ENCODE results near the gene B3GALT6. TPM values are rescaled to one million over a fixed set of nuclear protein-coding genes. Genes with fewer than 3 reads are reported as not detected.

Gene B3GALT6
- total RNA-seq, 1 experiment from 2014 or later: 8.6 TPM

DNA sequence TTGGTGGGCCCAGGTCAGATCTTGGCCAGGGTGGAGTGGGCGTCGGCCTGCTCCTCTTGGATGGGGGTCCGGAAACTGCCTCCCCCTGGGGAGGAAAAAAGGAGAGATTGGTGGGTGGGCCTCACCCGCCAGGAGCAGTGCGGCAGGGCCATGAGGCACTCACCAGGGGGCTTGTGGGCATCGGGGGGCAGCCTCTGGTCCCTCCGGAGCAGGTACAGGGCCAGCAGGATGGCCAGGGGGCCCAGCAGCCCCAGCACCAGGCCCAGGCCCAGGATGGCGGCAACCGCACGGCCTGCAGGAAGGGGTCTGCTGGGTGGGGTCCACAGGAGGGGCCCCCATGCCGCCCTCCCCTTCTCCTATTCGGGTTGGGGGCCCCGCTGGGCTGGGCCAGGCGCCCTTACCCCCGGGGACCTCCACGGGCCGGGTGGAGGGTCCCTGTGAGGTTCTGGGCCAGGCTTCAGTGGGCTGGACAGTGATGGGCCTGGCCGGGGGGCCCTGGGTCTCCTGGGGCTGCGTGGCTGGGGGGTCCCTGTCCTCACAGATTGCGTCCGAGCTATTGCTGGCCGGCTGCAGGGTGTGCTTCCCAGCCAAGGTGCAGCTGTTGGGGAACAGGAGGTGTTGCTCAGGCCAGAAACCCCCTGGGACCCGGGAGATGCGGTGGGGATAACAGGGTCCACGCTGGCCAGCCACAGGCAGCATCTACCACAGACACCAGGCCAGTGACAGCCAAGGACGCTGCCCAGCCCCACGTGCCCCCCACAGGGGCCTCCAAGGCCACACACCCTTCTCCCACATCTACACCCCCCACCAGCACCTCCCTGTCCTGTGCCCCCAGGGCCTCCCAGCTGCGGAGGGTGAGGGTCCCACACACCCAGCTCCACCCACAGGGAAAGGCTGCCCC is 20.2 kb upstream of the B3GALT6 start:
- Histone ChIP-seq H3K36me3 (ENCODE audit: insufficient read depth, low read length) (no peaks in the 10 kb centered on the region), H3K79me2 (ENCODE audit: low read length) (no peaks in the 10 kb centered on the region), H3K4me1 (ENCODE audit: low read length) (peaks cover 16% of the 10 kb centered on the region), H3K9me2 (replicated peaks; ENCODE audit: insufficient read depth, low read length) (no peaks in the 10 kb centered on the region), H3K27me3 (ENCODE audit: low read length) (no peaks in the 10 kb centered on the region), H3K4me3 (ENCODE audit: low read length) (no peak overlapping the region), H3K27ac (ENCODE audit: low read length) (no peak overlapping the region), H2AFZ (ENCODE audit: low read length) (no peak overlapping the region), H3K9me3 (ENCODE audit: low read length) (no peaks in the 10 kb centered on the region), H4K20me1 (ENCODE audit: insufficient read depth, low read depth, low read length) (peaks cover 29% of the 10 kb centered on the region; the same call in 1 of the 2 replicates), H3K4me2 (ENCODE audit: low read depth, low read length, poor library complexity, severe bottlenecking) (no peak overlapping the region), H3K9ac (ENCODE audit: low read length) (no peak overlapping the region)
- DNase-seq: no peak

DNA sequence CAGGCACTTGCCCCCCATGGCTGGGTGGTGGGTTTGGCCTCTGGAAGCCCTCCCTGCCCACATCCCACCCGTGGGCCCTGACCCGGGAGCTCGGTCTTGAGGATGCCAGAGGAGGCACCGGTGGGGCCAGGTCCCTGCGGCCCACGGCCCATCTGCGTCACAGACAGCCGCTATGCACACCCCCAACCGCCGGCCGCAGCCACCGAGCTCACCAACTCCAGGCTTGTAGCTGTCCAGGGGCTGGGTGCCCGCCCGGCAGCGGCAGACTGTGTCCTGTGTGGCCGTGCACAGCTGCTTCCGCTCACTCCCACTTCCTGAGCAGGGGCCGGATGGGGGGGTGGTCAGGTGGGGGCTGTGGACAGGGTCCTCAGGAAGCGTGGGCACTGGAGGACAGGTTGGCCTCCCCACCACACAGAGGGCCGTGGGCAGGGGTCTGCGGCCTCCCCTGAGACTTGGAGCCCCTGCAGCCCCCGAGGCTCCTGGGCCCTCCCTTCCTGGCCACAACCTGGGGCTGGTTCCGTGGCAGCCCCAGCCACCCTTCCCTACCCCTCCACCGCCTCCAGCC is 19.2 kb upstream of the B3GALT6 start:
- Histone ChIP-seq H3K79me2 (ENCODE audit: low read length) (no peaks in the 10 kb centered on the region), H3K27me3 (ENCODE audit: low read length) (no peaks in the 10 kb centered on the region), H3K9ac (ENCODE audit: low read length) (no peak overlapping the region), H4K20me1 (ENCODE audit: insufficient read depth, low read depth, low read length) (peaks cover 20% of the 10 kb centered on the region; the same call in 1 of the 2 replicates), H3K9me3 (ENCODE audit: low read length) (no peaks in the 10 kb centered on the region), H3K4me1 (ENCODE audit: low read length) (peaks cover 11% of the 10 kb centered on the region), H3K27ac (ENCODE audit: low read length) (no peak overlapping the region), H3K36me3 (ENCODE audit: insufficient read depth, low read length) (no peaks in the 10 kb centered on the region), H3K4me2 (ENCODE audit: low read depth, low read length, poor library complexity, severe bottlenecking) (no peak overlapping the region), H3K4me3 (ENCODE audit: low read length) (no peak overlapping the region), H2AFZ (ENCODE audit: low read length) (no peak overlapping the region), H3K9me2 (replicated peaks; ENCODE audit: insufficient read depth, low read length) (no peaks in the 10 kb centered on the region)
- DNase-seq: no peak

DNA sequence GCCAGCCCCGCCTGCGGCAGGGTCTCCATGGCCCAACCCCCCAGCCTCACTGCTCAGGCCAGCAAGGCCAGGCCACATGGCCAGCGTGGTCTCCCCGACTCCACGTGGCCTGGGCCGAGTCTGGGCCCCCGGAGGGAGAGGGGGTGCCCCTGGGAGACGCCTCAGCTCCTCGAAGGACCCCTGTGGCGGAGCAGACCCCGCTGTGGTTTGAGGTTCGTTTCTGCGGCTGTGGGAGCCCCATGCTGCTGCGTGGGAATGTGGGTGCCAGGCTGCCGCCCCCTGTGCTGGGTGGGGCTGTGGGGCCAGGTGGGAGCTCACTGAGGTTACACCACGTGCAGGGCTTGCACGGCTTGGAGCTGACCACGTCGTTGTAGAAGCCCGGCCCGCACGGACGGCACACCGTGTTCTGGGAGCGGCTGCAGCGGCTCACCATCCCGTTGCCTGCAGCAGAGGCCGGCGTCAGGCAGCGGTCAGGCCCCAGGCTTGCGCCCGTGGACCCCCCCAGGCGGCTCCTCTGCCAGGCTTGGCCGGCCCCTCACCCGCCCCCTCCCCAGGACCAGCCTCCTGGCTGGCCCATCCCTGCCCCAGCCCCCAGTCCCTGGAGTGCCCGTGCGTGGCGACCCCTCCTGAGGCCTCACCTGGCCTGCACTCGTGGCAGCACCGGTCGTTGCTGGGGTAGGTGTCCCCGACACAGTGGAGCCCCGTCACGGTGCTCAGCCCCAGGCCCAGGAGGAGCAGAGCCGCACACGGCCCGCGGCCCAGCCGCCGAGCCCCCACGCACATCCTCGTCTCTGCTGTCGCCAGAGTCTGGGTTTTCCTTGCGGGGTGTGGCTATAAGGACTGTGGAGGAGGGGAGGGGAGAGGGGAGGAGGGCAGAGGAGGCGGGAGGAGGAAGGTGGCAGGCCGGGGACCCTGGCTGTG is 18.4 kb upstream of the B3GALT6 start, which contains the start of gene TNFRSF4:
Gene TNFRSF4 (minus strand): TSS at position 809 of the 921 bp plus-strand sequence. CDS start 26 bp downstream, at position 783.
- Histone ChIP-seq H3K9me3 (ENCODE audit: low read length) (no peaks in the 10 kb centered on the region), H3K4me1 (ENCODE audit: low read length) (peaks cover 5% of the 10 kb centered on the region), H3K9me2 (replicated peaks; ENCODE audit: insufficient read depth, low read length) (no peaks in the 10 kb centered on the region), H2AFZ (ENCODE audit: low read length) (no peak within 1 kb of the TSS), H3K36me3 (ENCODE audit: insufficient read depth, low read length) (no peaks in the 10 kb centered on the region), H3K27ac (ENCODE audit: low read length) (no peak within 1 kb of the TSS), H4K20me1 (ENCODE audit: insufficient read depth, low read depth, low read length) (peaks cover 20% of the 10 kb centered on the region; the same call in 1 of the 2 replicates), H3K4me2 (ENCODE audit: low read depth, low read length, poor library complexity, severe bottlenecking) (no peak within 1 kb of the TSS), H3K4me3 (ENCODE audit: low read length) (no peak within 1 kb of the TSS), H3K79me2 (ENCODE audit: low read length) (no peaks in the 10 kb centered on the region), H3K27me3 (ENCODE audit: low read length) (no peaks in the 10 kb centered on the region), H3K9ac (ENCODE audit: low read length) (no peak within 1 kb of the TSS)
- DNase-seq: no peak

DNA sequence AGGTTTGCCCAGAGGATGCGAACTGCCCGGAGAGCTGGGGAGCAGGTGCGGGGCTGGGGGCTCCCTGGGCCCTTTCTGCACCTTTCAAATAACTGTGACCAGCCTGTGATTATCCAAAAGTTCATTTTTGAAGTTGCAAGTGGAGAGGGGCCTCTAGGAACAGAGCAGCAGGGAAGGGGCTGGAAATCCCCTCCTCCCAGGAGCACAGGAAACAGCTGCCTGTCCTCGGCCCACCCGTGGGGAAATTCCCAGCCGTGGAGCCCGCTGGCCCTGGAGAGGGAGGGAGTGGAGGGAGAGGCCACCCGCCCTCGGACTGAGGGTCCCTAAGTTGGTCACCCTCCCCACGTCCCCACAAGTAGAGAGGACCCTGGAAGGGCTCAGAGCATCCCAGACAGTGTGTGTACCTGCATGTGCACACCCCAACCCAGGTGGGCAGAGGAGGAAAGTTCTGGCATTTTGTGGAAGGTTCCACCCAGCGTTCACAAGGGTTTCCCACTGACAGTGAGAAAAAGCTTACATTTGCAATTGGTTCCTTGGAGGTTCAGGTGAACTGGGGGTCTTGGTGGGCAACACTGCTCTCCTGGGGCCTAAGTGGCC is 16.9 kb upstream of the B3GALT6 start:
- Histone ChIP-seq H3K9ac (ENCODE audit: low read length) (no peak overlapping the region), H3K4me2 (ENCODE audit: low read depth, low read length, poor library complexity, severe bottlenecking) (no peak overlapping the region), H3K27me3 (ENCODE audit: low read length) (no peaks in the 10 kb centered on the region), H3K36me3 (ENCODE audit: insufficient read depth, low read length) (no peaks in the 10 kb centered on the region), H4K20me1 (ENCODE audit: insufficient read depth, low read depth, low read length) (peaks cover 18% of the 10 kb centered on the region; the same call in 1 of the 2 replicates), H3K4me1 (ENCODE audit: low read length) (no peaks in the 10 kb centered on the region), H3K9me3 (ENCODE audit: low read length) (no peaks in the 10 kb centered on the region), H3K27ac (ENCODE audit: low read length) (no peak overlapping the region), H3K79me2 (ENCODE audit: low read length) (no peaks in the 10 kb centered on the region), H2AFZ (ENCODE audit: low read length) (no peak overlapping the region), H3K4me3 (ENCODE audit: low read length) (no peak overlapping the region), H3K9me2 (replicated peaks; ENCODE audit: insufficient read depth, low read length) (no peaks in the 10 kb centered on the region)
- no peak for DNase-seq

DNA sequence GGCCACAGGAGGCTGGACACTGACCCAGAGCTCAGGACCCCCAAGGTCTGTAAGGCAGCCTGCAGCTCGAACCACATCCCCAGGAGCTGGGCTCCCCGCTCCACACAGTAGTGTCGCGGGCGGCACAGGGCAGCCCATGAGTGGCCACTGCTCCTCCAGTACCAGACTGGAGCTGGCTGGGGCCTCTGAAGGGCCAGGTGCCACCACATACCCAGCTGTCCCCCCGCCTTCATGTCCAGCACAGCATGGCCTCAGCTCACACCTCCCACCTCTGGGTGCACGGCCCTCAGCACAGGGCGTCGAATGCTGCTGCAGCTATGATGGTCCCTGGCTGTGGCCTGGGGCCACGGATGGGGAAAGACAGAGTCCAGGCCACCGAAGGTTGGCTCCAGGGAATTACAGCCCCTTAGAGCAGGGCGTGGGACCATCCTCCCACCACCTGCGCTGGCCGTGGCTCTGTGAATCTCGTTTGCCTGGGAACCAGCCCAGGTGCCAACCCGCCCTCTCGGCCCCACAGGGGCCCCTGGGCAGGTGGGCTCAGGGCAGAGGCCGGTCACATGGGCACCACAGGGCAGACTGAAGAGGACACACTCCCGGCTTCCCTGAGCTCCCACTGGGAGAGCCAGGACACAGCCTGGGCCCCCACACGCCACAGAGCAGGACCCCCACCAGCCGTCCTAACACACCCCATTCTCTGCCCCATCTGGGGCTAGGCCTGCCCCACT is 16.0 kb upstream of the B3GALT6 start:
- Histone ChIP-seq H3K4me2 (ENCODE audit: low read depth, low read length, poor library complexity, severe bottlenecking) (no peak overlapping the region), H2AFZ (ENCODE audit: low read length) (no peak overlapping the region), H3K79me2 (ENCODE audit: low read length) (no peaks in the 10 kb centered on the region), H3K9me3 (ENCODE audit: low read length) (no peaks in the 10 kb centered on the region), H3K4me3 (ENCODE audit: low read length) (no peak overlapping the region), H4K20me1 (ENCODE audit: insufficient read depth, low read depth, low read length) (peaks cover 19% of the 10 kb centered on the region; the same call in 1 of the 2 replicates), H3K9ac (ENCODE audit: low read length) (no peak overlapping the region), H3K9me2 (replicated peaks; ENCODE audit: insufficient read depth, low read length) (no peaks in the 10 kb centered on the region), H3K27me3 (ENCODE audit: low read length) (no peaks in the 10 kb centered on the region), H3K27ac (ENCODE audit: low read length) (no peak overlapping the region), H3K4me1 (ENCODE audit: low read length) (no peaks in the 10 kb centered on the region), H3K36me3 (ENCODE audit: insufficient read depth, low read length) (no peaks in the 10 kb centered on the region)
- DNase-seq: no peak

DNA sequence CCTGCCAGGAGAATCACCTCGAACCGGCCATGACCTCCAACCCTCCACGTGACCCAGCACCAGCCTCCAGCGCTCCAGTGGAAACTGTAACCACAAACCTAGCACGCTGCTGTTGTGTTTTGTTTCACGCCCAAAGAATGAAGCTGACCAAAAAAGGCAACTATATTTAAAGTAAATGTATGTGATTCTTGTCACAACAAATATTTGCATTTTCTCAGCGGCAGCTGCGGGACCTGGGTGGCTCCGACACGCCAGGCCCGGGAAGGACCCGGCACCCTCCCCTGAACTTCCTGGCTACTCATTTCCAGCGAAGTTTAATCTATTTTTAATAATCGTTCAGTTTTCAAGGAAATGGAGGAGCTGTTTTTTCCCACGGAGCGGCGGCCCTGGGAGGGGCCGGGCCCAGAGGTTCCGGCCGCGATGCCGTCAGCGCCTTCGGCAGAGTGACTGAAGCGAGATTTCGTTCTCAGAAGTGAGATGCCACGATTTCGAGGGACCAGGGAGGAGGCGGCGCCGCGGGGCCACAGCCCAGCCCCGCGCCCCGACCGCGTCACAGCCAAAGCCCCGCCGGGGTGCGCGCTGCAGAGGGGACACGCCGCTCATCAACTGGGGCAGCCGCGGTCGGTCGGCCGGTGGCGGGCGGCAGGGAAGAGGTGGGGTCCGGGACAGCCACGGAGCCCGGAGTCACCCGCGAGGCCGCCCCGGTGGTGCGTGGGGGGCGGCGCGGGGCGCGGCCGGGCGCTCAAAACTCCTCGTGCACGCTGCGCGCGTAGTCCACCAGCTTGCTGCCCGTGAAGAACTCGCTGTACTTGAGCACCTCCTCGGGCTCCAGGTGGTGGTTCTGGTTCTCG is 15.0 kb upstream of the B3GALT6 start:
- no peak overlapping the region for H3K4me2 ChIP-seq (ENCODE audit: low read depth, low read length, poor library complexity, severe bottlenecking)
- H4K20me1 ChIP-seq (ENCODE audit: insufficient read depth, low read depth, low read length): peaks cover 23% of the 10 kb centered on the region; the same call in 1 of the 2 replicates
- H3K9ac ChIP-seq (ENCODE audit: low read length): no peak overlapping the region
- no peaks in the 10 kb centered on the region for H3K9me3 ChIP-seq (ENCODE audit: low read length)
- H3K9me2 ChIP-seq (replicated peaks; ENCODE audit: insufficient read depth, low read length): no peaks in the 10 kb centered on the region
- no peak overlapping the region for H3K27ac ChIP-seq (ENCODE audit: low read length)
- H3K27me3 ChIP-seq (ENCODE audit: low read length): no peaks in the 10 kb centered on the region
- no peak for DNase-seq
- H3K79me2 ChIP-seq (ENCODE audit: low read length): no peaks in the 10 kb centered on the region
- H3K4me1 ChIP-seq (ENCODE audit: low read length): no peaks in the 10 kb centered on the region
- H3K36me3 ChIP-seq (ENCODE audit: insufficient read depth, low read length): no peaks in the 10 kb centered on the region
- H2AFZ ChIP-seq (ENCODE audit: low read length): no peak overlapping the region
- no peak overlapping the region for H3K4me3 ChIP-seq (ENCODE audit: low read length)
